ENCODE measurements around the gene LSM14A.

The LSM14A gene

DNA sequence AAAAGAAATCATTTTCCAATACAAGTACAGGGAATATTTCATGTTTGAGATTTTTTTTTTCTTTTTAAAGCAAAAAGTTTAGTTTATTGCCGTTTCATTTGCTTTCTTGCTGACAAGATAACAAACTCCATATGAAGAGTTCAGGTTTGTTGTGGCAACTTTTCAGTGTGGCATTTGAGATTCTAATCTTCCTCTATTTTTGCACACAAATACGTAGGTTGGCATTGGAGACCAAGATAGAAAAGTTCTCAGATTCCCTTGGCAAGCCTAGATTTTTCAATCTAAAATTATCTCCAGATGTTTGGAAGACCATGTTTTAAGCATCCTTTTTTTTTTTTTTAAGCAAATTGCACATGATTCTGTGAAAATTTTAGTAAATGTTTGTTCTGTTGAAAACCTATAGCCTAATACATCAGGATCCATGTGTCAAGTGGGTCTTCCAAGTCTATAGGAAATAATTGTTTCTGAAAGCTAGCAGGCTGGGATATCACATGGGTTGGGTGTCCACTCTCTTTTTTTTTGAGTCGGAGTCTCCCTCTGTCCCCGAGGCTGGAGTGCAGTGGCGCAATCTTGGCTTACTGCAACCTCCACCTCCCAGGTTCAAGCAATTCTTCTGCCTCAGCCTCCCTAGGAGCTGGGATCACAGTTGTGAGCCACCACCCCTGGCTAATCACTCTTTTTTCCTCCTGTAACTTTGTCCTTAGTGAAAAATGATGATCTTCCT lies 84.7 kb downstream of the LSM14A start:
- H3K27ac ChIP-seq = no peak overlapping the region
- peaks cover 91% of the 10 kb centered on the region for H3K27me3 ChIP-seq
- H3K4me1 ChIP-seq (ENCODE audit: control insufficient read depth in 1 of 2, insufficient read depth in 1 of 2, low read depth in 1 of 2, low read length in 1 of 2) = peaks cover 12 to 16% of the 10 kb centered on the region in 2 experiments

GRCh38 chr19:34257559-34257924 lies 85.2 kb downstream of the LSM14A start:
- no peak for TF ChIP-seq CTCF (IDR thresholded peaks at IDR 0.05)
- Histone ChIP-seq H3K4me3 (ENCODE audit: low read depth in 1 of 2, low read length in 1 of 2) (no peak overlapping the region), H3K36me3 (no peaks in the 10 kb centered on the region), H3K27me3 (peaks cover 95% of the 10 kb centered on the region), H3K9me3 (no peaks in the 10 kb centered on the region), H3K4me1 (ENCODE audit: control insufficient read depth in 1 of 2, insufficient read depth in 1 of 2, low read depth in 1 of 2, low read length in 1 of 2) (peaks cover 12 to 16% of the 10 kb centered on the region in 2 experiments), H3K27ac (no peak overlapping the region)

More for the DNA sequence above, 84.7 kb downstream of the LSM14A start:
- TF ChIP-seq CTCF (IDR thresholded peaks at IDR 0.05) = no peak
- H3K4me3 ChIP-seq (ENCODE audit: low read depth in 1 of 2, low read length in 1 of 2) = no peak overlapping the region
- no peaks in the 10 kb centered on the region for H3K9me3 ChIP-seq
- H3K36me3 ChIP-seq = no peaks in the 10 kb centered on the region

DNA sequence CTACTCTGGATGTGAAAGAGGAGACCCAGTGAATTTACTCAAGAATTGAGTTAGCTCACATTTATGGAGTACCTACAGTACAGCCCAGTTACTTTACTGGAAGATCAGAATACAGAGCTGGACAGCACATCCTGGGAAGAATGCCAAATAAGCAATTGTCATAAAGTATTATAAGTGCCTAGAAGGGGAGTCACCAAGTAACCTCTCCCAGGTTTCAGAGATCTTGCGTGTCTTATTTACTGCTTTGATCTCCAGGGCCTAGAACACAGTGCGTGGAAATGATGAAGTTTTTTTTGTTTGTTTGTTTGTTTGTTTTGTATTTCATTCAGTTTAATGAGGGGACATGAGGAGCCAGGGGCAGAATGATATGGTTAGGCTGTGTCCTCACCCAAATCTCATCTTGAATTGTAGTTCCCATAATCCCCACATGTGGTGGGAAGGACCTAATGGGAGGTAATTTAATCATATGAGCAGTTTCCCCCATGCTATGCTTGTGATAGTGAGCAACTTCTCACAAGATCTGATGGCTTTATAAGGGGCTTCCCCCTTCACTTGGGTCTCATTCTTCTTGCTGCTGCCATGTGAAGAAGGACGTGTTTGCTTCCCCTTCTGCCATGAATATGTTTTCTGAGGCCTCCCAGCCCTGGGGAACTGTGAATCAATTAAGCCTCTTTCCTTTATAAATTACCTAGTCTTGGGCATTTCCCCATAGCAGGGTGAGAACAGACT lies 87.2 kb downstream of the LSM14A start:
- Histone ChIP-seq H3K27me3 (peaks cover 94% of the 10 kb centered on the region), H3K27ac (no peak overlapping the region), H3K9me3 (no peaks in the 10 kb centered on the region), H3K36me3 (no peaks in the 10 kb centered on the region), H3K4me3 (ENCODE audit: low read depth in 1 of 2, low read length in 1 of 2) (no peak overlapping the region), H3K4me1 (ENCODE audit: control insufficient read depth in 1 of 2, insufficient read depth in 1 of 2, low read depth in 1 of 2, low read length in 1 of 2) (peaks cover 7% of the 10 kb centered on the region in 2 experiments)
- TF ChIP-seq CTCF (IDR thresholded peaks at IDR 0.05) = no peak

DNA sequence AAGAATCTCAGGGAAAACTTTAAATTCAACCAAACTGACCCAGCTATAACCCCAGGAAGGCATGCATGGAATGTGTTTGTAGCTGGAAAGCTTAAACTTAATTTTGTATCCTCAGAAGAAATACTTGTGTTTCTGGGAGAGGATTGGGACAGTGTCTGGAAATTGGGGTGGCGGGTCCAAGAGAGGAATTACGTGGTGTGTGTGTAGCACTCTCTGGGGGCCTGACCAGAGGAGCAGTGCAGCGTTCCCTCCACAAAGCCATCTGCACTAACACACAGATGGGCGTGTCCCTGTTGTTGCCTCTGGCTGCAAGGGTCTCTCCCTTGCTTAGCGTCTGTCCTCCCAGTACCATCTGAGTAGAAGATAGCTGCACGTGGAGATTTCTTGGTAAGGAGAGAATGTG lies 88.5 kb downstream of the LSM14A start:
- H3K4me3 ChIP-seq (ENCODE audit: low read depth in 1 of 2, low read length in 1 of 2) = no peak overlapping the region
- H3K4me1 ChIP-seq (ENCODE audit: control insufficient read depth in 1 of 2, insufficient read depth in 1 of 2, low read depth in 1 of 2, low read length in 1 of 2) = no peaks in the 10 kb centered on the region

More for the DNA sequence above, 88.5 kb downstream of the LSM14A start:
- no peaks in the 10 kb centered on the region for H3K36me3 ChIP-seq
- H3K9me3 ChIP-seq = no peaks in the 10 kb centered on the region
- H3K27ac ChIP-seq = no peak overlapping the region
- no peak for TF ChIP-seq CTCF (IDR thresholded peaks at IDR 0.05)
- H3K27me3 ChIP-seq = peaks cover 94% of the 10 kb centered on the region

Measured in neutrophil (primary cell).